Left renal cortex interstitium (tissue), 4 donors: Measurements from ENCODE around the gene SLC16A9. TPM values are rescaled to one million over a fixed set of nuclear protein-coding genes. Genes with fewer than 3 reads are reported as not detected.
"Not testable (repeated sequence)": the region's sequence is repeated elsewhere in the genome, so short reads cannot be mapped to it uniquely, and the experiment has no call there.

Experiments used
- DNase-seq, 4 donors: peaks; one replicate each; pipeline ENCODE4 v3.0.0-alpha.2; 2013; ENCODE audit warnings: low read depth in 4 of 4, low spot score in 2 of 4, missing footprints in 1 of 4
- polyA plus RNA-seq, 4 donors: library from polyadenylated mRNA; unstranded; fragments of 120-200 nt; gene quantifications; one replicate each; pipeline ENCODE4 v1.2.1, GENCODE V29; 2013; ENCODE audit not compliant: insufficient read length in 4 of 4

The SLC16A9 gene
- polyA plus RNA-seq, 4 donors: 27.8 to 41.8 (median 39.9) TPM

DNA sequence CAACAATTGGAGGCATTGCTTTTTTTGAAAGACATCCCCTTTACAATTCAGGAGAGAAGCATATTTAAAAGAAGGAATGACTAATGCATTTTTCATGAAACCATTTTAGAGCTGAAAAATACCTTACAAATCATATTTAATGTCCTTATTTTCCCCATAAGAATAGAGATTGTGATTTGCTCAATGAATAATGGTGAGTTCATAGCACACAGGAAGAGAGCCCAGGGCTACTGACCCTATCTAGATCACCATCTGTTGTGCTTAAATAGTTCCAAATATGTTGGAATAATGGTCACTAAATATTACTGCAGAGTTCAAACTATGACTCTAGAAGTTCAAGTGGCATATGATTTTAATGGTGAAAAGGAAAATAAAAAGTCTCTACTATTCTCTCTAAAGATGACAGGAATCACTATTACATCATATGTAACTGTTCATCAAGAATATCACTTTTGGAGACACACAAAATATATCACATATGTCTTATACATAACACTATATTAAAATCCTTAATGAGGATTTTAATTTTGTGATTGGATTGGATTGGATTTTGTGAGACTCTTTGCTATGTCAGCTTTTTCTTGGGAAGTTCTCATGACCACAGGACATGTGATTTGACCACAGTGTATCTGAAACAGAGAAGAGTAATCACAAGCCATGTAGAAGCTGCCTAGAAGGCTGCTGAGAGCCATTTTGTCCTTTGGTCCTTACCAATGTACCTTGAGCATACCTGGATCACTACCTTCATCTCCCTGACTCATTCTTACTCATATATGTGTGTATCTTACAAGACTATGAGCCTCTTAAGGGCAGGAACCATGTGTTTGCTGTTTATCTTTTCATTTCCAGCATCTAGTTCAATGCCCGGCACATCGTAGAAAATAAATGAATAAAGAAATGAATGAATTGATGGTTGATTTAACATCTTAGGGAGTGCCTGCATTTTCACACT is 26.4 kb downstream of the SLC16A9 start:
- no peak for DNase-seq

- DNase-seq: no peak
These were observed 29.5 kb downstream of the SLC16A9 start for GRCh38 chr10:59680199-59680598.

- no peak for DNase-seq
These were observed 30.8 kb downstream of the SLC16A9 start for GRCh38 chr10:59678884-59679301.

- DNase-seq: no peak
These were observed 32.3 kb downstream of the SLC16A9 start for GRCh38 chr10:59677253-59677831.

DNA sequence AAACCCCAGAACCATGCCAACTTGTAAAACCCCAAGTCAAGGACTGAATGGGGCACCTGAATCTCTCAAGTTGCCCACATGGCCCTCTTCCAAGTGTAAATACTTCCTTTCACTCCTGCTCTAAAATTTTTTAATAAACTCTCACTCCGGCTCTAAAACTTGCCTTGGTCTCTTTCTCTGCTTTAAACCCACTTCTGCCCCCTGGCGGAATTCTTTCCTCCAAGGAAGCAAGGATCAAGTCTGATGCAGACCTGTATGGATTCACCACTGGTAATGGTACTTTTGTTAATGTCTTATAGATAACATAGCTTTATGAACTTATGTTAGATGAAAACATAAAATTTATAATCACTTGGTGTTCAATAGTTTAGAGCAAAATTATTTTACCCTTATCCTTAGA is 33.8 kb downstream of the SLC16A9 start:
- DNase-seq: no peak

DNA sequence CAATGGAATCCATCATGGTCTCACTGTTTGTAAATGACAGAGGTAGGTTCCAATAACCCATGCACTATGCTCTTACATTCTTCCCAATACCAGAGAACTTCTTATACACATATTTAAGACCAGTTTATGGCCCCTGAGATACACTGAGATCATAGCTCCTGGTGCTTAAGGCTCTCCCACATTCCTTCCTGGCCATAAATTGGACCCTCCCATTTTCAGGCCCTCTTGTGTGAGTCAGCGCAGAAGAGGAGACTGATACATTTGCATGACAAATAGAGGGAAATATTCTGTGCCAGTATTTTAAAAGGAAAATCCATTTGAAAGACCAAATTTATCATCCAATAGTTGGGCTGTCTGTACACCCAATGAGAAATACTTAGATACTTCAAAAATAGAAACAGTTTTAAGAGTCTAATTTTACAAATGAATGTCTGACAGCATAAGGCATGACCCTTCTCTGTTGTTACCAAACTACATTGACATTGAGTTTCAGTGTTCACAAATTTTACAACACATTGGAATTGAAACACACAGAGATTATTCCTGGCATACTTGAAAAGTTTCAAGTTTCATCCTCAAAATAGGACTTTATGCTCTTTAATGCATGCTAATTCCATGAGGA is 35.3 kb downstream of the SLC16A9 start:
- no peak for DNase-seq

DNA sequence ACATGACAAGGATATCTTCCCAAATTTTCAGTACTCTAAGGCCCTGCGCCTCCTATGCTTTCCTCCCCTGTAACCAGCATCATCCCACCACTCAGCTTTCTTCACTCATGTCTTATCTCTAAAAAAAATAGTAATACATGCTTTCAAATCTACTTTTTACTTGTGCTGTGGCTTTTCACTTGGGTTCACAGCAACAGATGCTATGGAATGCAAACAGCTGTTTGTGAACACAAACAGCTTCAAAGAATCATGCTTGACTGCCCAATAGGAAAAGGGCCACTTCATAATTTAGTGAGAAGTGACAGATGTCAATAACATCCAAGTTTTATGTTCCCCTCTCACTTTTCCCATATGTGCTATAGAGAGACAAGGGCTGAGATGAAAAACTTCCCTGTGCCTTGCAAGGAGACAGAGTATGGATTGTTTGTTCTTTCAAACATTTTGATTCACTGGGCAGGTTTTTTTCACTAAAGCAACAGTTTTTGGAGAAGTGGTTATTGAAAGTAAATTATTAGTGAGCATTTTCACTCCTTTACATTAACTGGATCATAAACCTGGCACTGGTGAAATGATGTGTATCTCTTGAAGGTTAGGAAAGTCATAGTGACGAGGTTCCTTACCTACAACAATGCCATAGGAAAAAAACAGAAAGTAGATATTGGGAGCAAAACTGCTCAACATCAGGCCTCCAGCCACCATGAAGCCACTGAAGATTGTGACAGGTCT is 37.3 kb downstream of the SLC16A9 start:
- no peak for DNase-seq

DNA sequence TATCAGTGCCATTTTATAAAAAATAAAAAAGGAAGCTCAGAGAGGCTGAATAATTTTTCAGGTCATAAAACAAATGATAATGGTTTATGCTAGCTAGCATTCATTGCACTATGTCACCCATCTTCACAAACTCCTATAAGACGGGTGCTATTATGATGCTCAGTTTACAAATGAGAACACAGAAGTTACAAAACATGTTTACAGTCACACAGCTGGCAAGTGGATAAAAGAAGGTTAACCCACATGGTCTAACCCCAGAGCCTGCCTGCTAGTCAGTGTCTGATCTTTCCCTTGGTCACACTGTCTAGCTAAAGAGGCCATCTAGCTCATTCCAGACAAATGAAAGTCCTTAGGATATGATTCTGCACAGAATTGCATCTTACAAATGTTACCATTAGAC is 39.4 kb downstream of the SLC16A9 start:
- DNase-seq: no peak

- no peak for DNase-seq
These were observed 41.6 kb downstream of the SLC16A9 start for GRCh38 chr10:59668096-59668495.

- no peak for DNase-seq
These were observed 43.3 kb downstream of the SLC16A9 start for GRCh38 chr10:59666310-59666709.

- not testable (repeated sequence) for DNase-seq
These were observed 46.4 kb downstream of the SLC16A9 start for GRCh38 chr10:59663213-59663612.

DNA sequence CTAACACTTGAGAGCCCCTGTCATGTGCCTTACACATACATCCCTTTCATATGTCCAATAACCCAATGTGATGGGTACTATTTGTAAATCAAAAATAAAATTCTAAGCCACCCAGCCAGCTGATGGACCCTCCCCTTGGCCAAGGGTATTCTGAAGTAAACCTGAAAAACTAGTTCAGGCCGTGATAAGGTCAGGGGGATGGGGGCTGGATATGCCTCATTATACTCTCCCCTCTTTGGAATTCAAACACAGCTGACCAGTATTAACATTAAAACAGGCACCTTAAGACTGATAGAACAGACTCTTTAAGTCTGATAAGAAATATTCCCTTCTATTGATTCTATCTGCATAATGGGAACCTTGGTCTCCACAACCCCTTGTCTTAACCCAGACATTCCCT is 51.9 kb downstream of the SLC16A9 start:
- no peak for DNase-seq

DNA sequence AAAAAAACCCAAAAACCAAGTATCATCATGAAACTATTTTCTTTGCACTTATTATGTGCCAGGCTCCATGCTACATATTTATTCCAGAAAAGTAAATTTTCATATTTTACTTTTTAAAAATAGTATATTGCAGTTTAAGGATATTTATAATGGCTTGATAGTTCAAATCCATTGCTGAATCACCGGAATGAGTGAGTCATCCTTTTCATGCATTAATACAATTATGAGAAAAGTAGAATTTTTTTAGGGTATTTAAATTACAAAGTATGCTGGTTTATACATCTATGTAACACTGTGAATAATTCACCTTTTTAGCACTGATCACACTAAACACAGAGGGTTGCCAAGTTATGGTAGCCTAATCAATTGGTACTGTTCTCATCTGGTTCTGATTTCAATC is 54.3 kb downstream of the SLC16A9 start:
- no peak for DNase-seq

DNA sequence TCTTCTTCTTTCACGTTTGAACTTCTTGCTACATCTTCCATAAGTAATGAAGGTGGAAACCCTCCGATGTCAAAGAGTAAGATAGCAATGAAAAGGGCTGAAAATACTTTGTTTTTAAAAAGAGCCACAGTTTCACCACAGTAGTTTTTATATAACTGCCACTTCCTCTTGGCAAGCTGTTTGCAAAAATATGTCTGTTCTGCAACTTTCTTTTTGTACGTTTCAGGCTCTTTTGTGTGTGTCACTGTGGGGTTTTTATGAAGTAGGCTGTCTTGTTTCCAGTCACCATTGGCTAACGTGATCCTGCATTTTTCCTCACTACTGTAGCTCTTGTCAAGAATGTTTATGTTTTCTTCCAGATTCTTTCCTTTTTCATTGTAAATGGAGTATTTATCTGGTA is 55.6 kb downstream of the SLC16A9 start:
- DNase-seq: no peak

GRCh38 chr10:59651902-59652301 is 57.7 kb downstream of the SLC16A9 start:
- no peak for DNase-seq

GRCh38 chr10:59649606-59650346 is 59.9 kb downstream of the SLC16A9 start:
- DNase-seq: no peak

- no peak for DNase-seq
These were observed 60.9 kb downstream of the SLC16A9 start for GRCh38 chr10:59648711-59649201.

DNA sequence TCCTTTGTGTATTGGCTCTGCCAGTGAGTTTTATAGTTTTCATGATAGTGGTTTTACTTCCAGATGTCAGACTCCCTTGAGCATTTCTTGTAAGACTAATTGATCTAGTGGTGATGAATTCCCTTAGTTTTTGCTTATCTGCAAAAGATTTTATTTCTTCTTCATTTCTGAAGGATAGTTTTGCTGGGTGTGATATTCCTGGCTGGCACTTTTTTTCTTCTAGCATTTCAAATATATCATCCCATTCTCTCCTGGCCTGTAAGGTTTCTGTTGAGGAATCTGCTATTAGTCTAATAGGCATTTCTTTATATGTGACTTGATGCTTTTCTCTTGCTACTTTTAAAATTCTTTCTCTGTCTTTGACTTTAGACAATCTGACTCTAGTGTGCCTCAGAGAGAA is 64.8 kb downstream of the SLC16A9 start:
- no peak for DNase-seq

DNA sequence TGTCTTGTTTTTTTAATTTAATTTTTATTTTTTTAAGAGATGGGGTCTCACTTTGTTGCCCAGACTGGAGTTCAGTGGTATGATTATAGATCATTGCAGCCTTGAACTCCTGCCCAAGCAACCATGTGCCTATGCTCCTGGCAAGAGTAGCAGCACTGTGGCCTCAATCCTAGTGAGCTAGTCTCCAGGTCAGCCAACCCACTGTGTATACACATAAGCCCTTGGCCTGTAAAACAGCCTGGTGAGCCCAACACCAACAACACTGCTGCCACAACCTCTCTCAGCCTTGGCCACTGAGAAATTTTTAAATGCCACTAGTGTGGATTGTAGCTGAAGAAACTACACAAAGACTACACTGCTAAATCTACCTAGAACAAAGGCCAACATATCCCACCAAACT is 68.0 kb downstream of the SLC16A9 start:
- DNase-seq: not testable (repeated sequence)
